Measurements from ENCODE around the gene GPR158.

Gene GPR158

GRCh38 chr10:25198151-25198550 is 23.4 kb downstream of the GPR158 start:
- Histone ChIP-seq H3K4me1 (ENCODE audit: control insufficient read depth in 1 of 2, insufficient read depth in 2 of 2, low read length in 2 of 2) (no peaks in the 10 kb centered on the region), H3K9ac (ENCODE audit: low read depth in 1 of 2, low read length in 2 of 2) (no peak overlapping the region), H3K27ac (ENCODE audit: low read depth, low read length) (no peak overlapping the region), H3K4me3 (ENCODE audit: low read depth in 1 of 2, low read length in 2 of 2) (no peak overlapping the region), H3K36me3 (ENCODE audit: control insufficient read depth in 1 of 2, insufficient read depth in 2 of 2, low read length in 2 of 2) (no peaks in the 10 kb centered on the region), H3K9me3 (ENCODE audit: control insufficient read depth in 1 of 2, low read length in 2 of 2) (no peaks in the 10 kb centered on the region), H3K27me3 (ENCODE audit: control insufficient read depth in 1 of 2, insufficient read depth in 2 of 2, low read length in 2 of 2) (no peaks in the 10 kb centered on the region)

- H3K27ac ChIP-seq (ENCODE audit: low read depth, low read length), result no peak overlapping the region
- no peaks in the 10 kb centered on the region for H3K4me1 ChIP-seq (ENCODE audit: control insufficient read depth in 1 of 2, insufficient read depth in 2 of 2, low read length in 2 of 2)
- H3K4me3 ChIP-seq (ENCODE audit: low read depth in 1 of 2, low read length in 2 of 2), result no peak overlapping the region
- H3K9me3 ChIP-seq (ENCODE audit: control insufficient read depth in 1 of 2, low read length in 2 of 2), result no peaks in the 10 kb centered on the region
- H3K9ac ChIP-seq (ENCODE audit: low read depth in 1 of 2, low read length in 2 of 2), result no peak overlapping the region
- H3K27me3 ChIP-seq (ENCODE audit: control insufficient read depth in 1 of 2, insufficient read depth in 2 of 2, low read length in 2 of 2), result no peaks in the 10 kb centered on the region
- H3K36me3 ChIP-seq (ENCODE audit: control insufficient read depth in 1 of 2, insufficient read depth in 2 of 2, low read length in 2 of 2), result no peaks in the 10 kb centered on the region
These were observed 32.1 kb downstream of the GPR158 start for GRCh38 chr10:25206693-25207414.

GRCh38 chr10:25209618-25210017 is 34.8 kb downstream of the GPR158 start:
- no peaks in the 10 kb centered on the region for H3K9me3 ChIP-seq (ENCODE audit: control insufficient read depth in 1 of 2, low read length in 2 of 2)
- no peak overlapping the region for H3K9ac ChIP-seq (ENCODE audit: low read depth in 1 of 2, low read length in 2 of 2)
- no peaks in the 10 kb centered on the region for H3K27me3 ChIP-seq (ENCODE audit: control insufficient read depth in 1 of 2, insufficient read depth in 2 of 2, low read length in 2 of 2)
- H3K4me1 ChIP-seq (ENCODE audit: control insufficient read depth in 1 of 2, insufficient read depth in 2 of 2, low read length in 2 of 2), result no peaks in the 10 kb centered on the region
- no peaks in the 10 kb centered on the region for H3K36me3 ChIP-seq (ENCODE audit: control insufficient read depth in 1 of 2, insufficient read depth in 2 of 2, low read length in 2 of 2)
- H3K27ac ChIP-seq (ENCODE audit: low read depth, low read length), result no peak overlapping the region
- no peak overlapping the region for H3K4me3 ChIP-seq (ENCODE audit: low read depth in 1 of 2, low read length in 2 of 2)

- Histone ChIP-seq H3K9ac (ENCODE audit: low read depth in 1 of 2, low read length in 2 of 2) (no peak overlapping the region), H3K27me3 (ENCODE audit: control insufficient read depth in 1 of 2, insufficient read depth in 2 of 2, low read length in 2 of 2) (no peaks in the 10 kb centered on the region), H3K27ac (ENCODE audit: low read depth, low read length) (no peak overlapping the region), H3K4me1 (ENCODE audit: control insufficient read depth in 1 of 2, insufficient read depth in 2 of 2, low read length in 2 of 2) (no peaks in the 10 kb centered on the region), H3K36me3 (ENCODE audit: control insufficient read depth in 1 of 2, insufficient read depth in 2 of 2, low read length in 2 of 2) (no peaks in the 10 kb centered on the region), H3K9me3 (ENCODE audit: control insufficient read depth in 1 of 2, low read length in 2 of 2) (no peaks in the 10 kb centered on the region), H3K4me3 (ENCODE audit: low read depth in 1 of 2, low read length in 2 of 2) (no peak overlapping the region)
These were observed 35.5 kb downstream of the GPR158 start for GRCh38 chr10:25210265-25210664.

- H3K4me1 ChIP-seq (ENCODE audit: control insufficient read depth in 1 of 2, insufficient read depth in 2 of 2, low read length in 2 of 2), result no peaks in the 10 kb centered on the region
- H3K27me3 ChIP-seq (ENCODE audit: control insufficient read depth in 1 of 2, insufficient read depth in 2 of 2, low read length in 2 of 2), result peaks cover 0 to 2% of the 10 kb centered on the region in 2 donors
- no peak overlapping the region for H3K4me3 ChIP-seq (ENCODE audit: low read depth in 1 of 2, low read length in 2 of 2)
- no peak overlapping the region for H3K27ac ChIP-seq (ENCODE audit: low read depth, low read length)
- no peaks in the 10 kb centered on the region for H3K9me3 ChIP-seq (ENCODE audit: control insufficient read depth in 1 of 2, low read length in 2 of 2)
- H3K9ac ChIP-seq (ENCODE audit: low read depth in 1 of 2, low read length in 2 of 2), result no peak overlapping the region
- H3K36me3 ChIP-seq (ENCODE audit: control insufficient read depth in 1 of 2, insufficient read depth in 2 of 2, low read length in 2 of 2), result no peaks in the 10 kb centered on the region
These were observed 45.4 kb downstream of the GPR158 start for GRCh38 chr10:25220156-25220555.

- Histone ChIP-seq H3K9me3 (ENCODE audit: control insufficient read depth in 1 of 2, low read length in 2 of 2) (no peaks in the 10 kb centered on the region), H3K36me3 (ENCODE audit: control insufficient read depth in 1 of 2, insufficient read depth in 2 of 2, low read length in 2 of 2) (no peaks in the 10 kb centered on the region), H3K4me1 (ENCODE audit: control insufficient read depth in 1 of 2, insufficient read depth in 2 of 2, low read length in 2 of 2) (no peaks in the 10 kb centered on the region), H3K27me3 (ENCODE audit: control insufficient read depth in 1 of 2, insufficient read depth in 2 of 2, low read length in 2 of 2) (peaks cover 0 to 2% of the 10 kb centered on the region in 2 donors), H3K9ac (ENCODE audit: low read depth in 1 of 2, low read length in 2 of 2) (no peak overlapping the region), H3K4me3 (ENCODE audit: low read depth in 1 of 2, low read length in 2 of 2) (no peak overlapping the region), H3K27ac (ENCODE audit: low read depth, low read length) (no peak overlapping the region)
These were observed 47.4 kb downstream of the GPR158 start for GRCh38 chr10:25222085-25222660.

GRCh38 chr10:25226775-25227682 is 52.2 kb downstream of the GPR158 start:
- Histone ChIP-seq H3K27ac (ENCODE audit: low read depth, low read length) (no peak overlapping the region), H3K9ac (ENCODE audit: low read depth in 1 of 2, low read length in 2 of 2) (no peak overlapping the region), H3K4me3 (ENCODE audit: low read depth in 1 of 2, low read length in 2 of 2) (no peak overlapping the region), H3K27me3 (ENCODE audit: control insufficient read depth in 1 of 2, insufficient read depth in 2 of 2, low read length in 2 of 2) (no peaks in the 10 kb centered on the region), H3K36me3 (ENCODE audit: control insufficient read depth in 1 of 2, insufficient read depth in 2 of 2, low read length in 2 of 2) (no peaks in the 10 kb centered on the region), H3K4me1 (ENCODE audit: control insufficient read depth in 1 of 2, insufficient read depth in 2 of 2, low read length in 2 of 2) (no peaks in the 10 kb centered on the region), H3K9me3 (ENCODE audit: control insufficient read depth in 1 of 2, low read length in 2 of 2) (no peaks in the 10 kb centered on the region)

GRCh38 chr10:25231751-25232150 is 57.0 kb downstream of the GPR158 start:
- Histone ChIP-seq H3K27ac (ENCODE audit: low read depth, low read length) (no peak overlapping the region), H3K9me3 (ENCODE audit: control insufficient read depth in 1 of 2, low read length in 2 of 2) (no peaks in the 10 kb centered on the region), H3K36me3 (ENCODE audit: control insufficient read depth in 1 of 2, insufficient read depth in 2 of 2, low read length in 2 of 2) (no peaks in the 10 kb centered on the region), H3K9ac (ENCODE audit: low read depth in 1 of 2, low read length in 2 of 2) (no peak overlapping the region), H3K4me1 (ENCODE audit: control insufficient read depth in 1 of 2, insufficient read depth in 2 of 2, low read length in 2 of 2) (no peaks in the 10 kb centered on the region), H3K27me3 (ENCODE audit: control insufficient read depth in 1 of 2, insufficient read depth in 2 of 2, low read length in 2 of 2) (no peaks in the 10 kb centered on the region), H3K4me3 (ENCODE audit: low read depth in 1 of 2, low read length in 2 of 2) (no peak overlapping the region)

GRCh38 chr10:25232204-25232603 is 57.4 kb downstream of the GPR158 start:
- no peak overlapping the region for H3K9ac ChIP-seq (ENCODE audit: low read depth in 1 of 2, low read length in 2 of 2)
- H3K4me3 ChIP-seq (ENCODE audit: low read depth in 1 of 2, low read length in 2 of 2), result no peak overlapping the region
- no peaks in the 10 kb centered on the region for H3K4me1 ChIP-seq (ENCODE audit: control insufficient read depth in 1 of 2, insufficient read depth in 2 of 2, low read length in 2 of 2)
- no peak overlapping the region for H3K27ac ChIP-seq (ENCODE audit: low read depth, low read length)
- H3K9me3 ChIP-seq (ENCODE audit: control insufficient read depth in 1 of 2, low read length in 2 of 2), result no peaks in the 10 kb centered on the region
- H3K27me3 ChIP-seq (ENCODE audit: control insufficient read depth in 1 of 2, insufficient read depth in 2 of 2, low read length in 2 of 2), result no peaks in the 10 kb centered on the region
- no peaks in the 10 kb centered on the region for H3K36me3 ChIP-seq (ENCODE audit: control insufficient read depth in 1 of 2, insufficient read depth in 2 of 2, low read length in 2 of 2)

- Histone ChIP-seq H3K9me3 (ENCODE audit: control insufficient read depth in 1 of 2, low read length in 2 of 2) (no peaks in the 10 kb centered on the region), H3K9ac (ENCODE audit: low read depth in 1 of 2, low read length in 2 of 2) (no peak overlapping the region), H3K36me3 (ENCODE audit: control insufficient read depth in 1 of 2, insufficient read depth in 2 of 2, low read length in 2 of 2) (no peaks in the 10 kb centered on the region), H3K27ac (ENCODE audit: low read depth, low read length) (no peak overlapping the region), H3K4me3 (ENCODE audit: low read depth in 1 of 2, low read length in 2 of 2) (no peak overlapping the region), H3K27me3 (ENCODE audit: control insufficient read depth in 1 of 2, insufficient read depth in 2 of 2, low read length in 2 of 2) (no peaks in the 10 kb centered on the region), H3K4me1 (ENCODE audit: control insufficient read depth in 1 of 2, insufficient read depth in 2 of 2, low read length in 2 of 2) (no peaks in the 10 kb centered on the region)
These were observed 70.4 kb downstream of the GPR158 start for GRCh38 chr10:25245165-25245564.
